GM12878 (cell line): ENCODE measurements around the gene APBB1IP. TPM values are rescaled to one million over a fixed set of nuclear protein-coding genes. Genes with fewer than 3 reads are reported as not detected.

Experiments used
- ATAC-seq: fragments of 200-7000 bp; cut with Tn5 transposase; 3 replicates; pipeline ENCODE4 v1.9.1; 2020; ENCODE audit warnings: mild to moderate bottlenecking, moderate library complexity
- BruUV-seq: library from RNA; stranded (reverse); fragments of 400-500 nt; replicated peaks from 2 replicates; lab custom pipeline; 2021; lab: Mats Ljungman, UMichigan
- CTCF ChIA-PET: fragments of 300-600 bp; sonication (Branson Sonifier 250); formaldehyde crosslinking; extraction: SDS; loops from one replicate; lab custom pipeline; 2021; ENCODE audit warnings: inconsistent platforms; lab: Yijun Ruan, JAX
- POLR2A ChIA-PET: fragments of 350-600 bp; formaldehyde crosslinking; extraction: SDS; loops from one replicate; lab custom pipeline; 2021; ENCODE audit warnings: inconsistent platforms; lab: Charles Lee
- RAD21 ChIA-PET: fragments of 300-600 bp; sonication (Branson Sonifier 250); formaldehyde crosslinking; loops from one replicate; lab custom pipeline; 2023; ENCODE audit warnings: antibody characterized with exemption; ENCODE audit not compliant: unreplicated experiment; lab: Charles Lee
- SMC1A ChIA-PET: fragments of 300-600 bp; sonication (Branson Sonifier 250); formaldehyde crosslinking; loops from one replicate; lab custom pipeline; 2023; ENCODE audit not compliant: unreplicated experiment, uncharacterized antibody; lab: Charles Lee
- DNase-seq: peaks from one replicate; pipeline ENCODE4 v3.0.0-alpha.2; 2011; ENCODE audit warnings: low read depth, low spot score
- FAIRE-seq: peaks from 3 replicates; lab custom pipeline; 2011; peaks lifted over from hg19 to GRCh38; lab: Jason Lieb, UNC
- H2AFZ ChIP-seq: 2 replicates; pipeline ENCODE4 v1.6.0; 2011; ENCODE audit warnings: low read depth, low read length, control low read depth; ENCODE audit not compliant: control insufficient read depth
- H3K27ac ChIP-seq: 2 replicates; pipeline ENCODE4 v1.5.1; 2011; ENCODE audit warnings: control low read depth; ENCODE audit not compliant: control insufficient read depth, insufficient read depth
- H3K27me3 ChIP-seq, 2 experiments: replicated peaks in 1 of 2; 2 replicates each; pipeline versions ENCODE4 v1.6.0 to v1.6.1; 2011; ENCODE audit warnings: low read length in 1 of 2; ENCODE audit not compliant: control insufficient read depth in 2 of 2, insufficient read depth in 2 of 2
- H3K36me3 ChIP-seq, 2 experiments: 2 replicates each; pipeline ENCODE4 v1.5.1; 2011; ENCODE audit warnings: low read length in 1 of 2; ENCODE audit not compliant: control insufficient read depth in 2 of 2, insufficient read depth in 2 of 2
- H3K4me1 ChIP-seq: 2 replicates; pipeline ENCODE4 v1.6.1; 2011; ENCODE audit warnings: mild to moderate bottlenecking, low read length, moderate library complexity, mixed read lengths; ENCODE audit not compliant: control insufficient read depth, insufficient read depth
- H3K4me2 ChIP-seq: 2 replicates; pipeline ENCODE4 v1.6.0; 2011; ENCODE audit warnings: control low read depth; ENCODE audit not compliant: control insufficient read depth, insufficient read depth
- H3K4me3 ChIP-seq: fragments of 200-600 bp; sonication (generic); 2 replicates; pipeline ENCODE4 v1.5.1; 2016
- H3K79me2 ChIP-seq: 2 replicates; pipeline ENCODE4 v1.6.0; 2011; ENCODE audit warnings: low read length; ENCODE audit not compliant: control insufficient read depth, insufficient read depth
- H3K9ac ChIP-seq: 2 replicates; pipeline ENCODE4 v1.8.0; 2011; ENCODE audit warnings: low read length, control low read depth, mixed read lengths; ENCODE audit not compliant: control insufficient read depth, insufficient read depth
- H3K9me3 ChIP-seq: replicated peaks from 3 replicates; pipeline ENCODE4 v1.5.1; 2011; ENCODE audit warnings: mild to moderate bottlenecking, low read length; ENCODE audit not compliant: control insufficient read depth, insufficient read depth
- H4K20me1 ChIP-seq: 2 replicates; pipeline ENCODE4 v1.6.0; 2011; ENCODE audit not compliant: control insufficient read depth, insufficient read depth
- CBFB ChIP-seq: IDR thresholded peaks from 2 replicates; pipeline ENCODE4 v1.6.1; 2016; ENCODE audit warnings: antibody characterized with exemption, low read depth
- CBX5 ChIP-seq: sonication (generic); IDR thresholded peaks from 2 replicates; pipeline ENCODE4 v1.6.1; 2016; ENCODE audit warnings: low read depth, moderate library complexity, mild to moderate bottlenecking, inconsistent platforms
- DPF2 ChIP-seq: fragments of 450-650 bp; IDR thresholded peaks from 2 replicates; pipeline ENCODE4 v1.6.1; 2017; ENCODE audit warnings: mild to moderate bottlenecking
- NR2F1 ChIP-seq: fragments of 450-650 bp; conservative IDR thresholded peaks from 2 replicates; pipeline ENCODE4 v1.6.1; 2017; ENCODE audit warnings: mild to moderate bottlenecking
- SMARCA5 ChIP-seq: fragments of 450-650 bp; IDR thresholded peaks from 2 replicates; pipeline ENCODE4 v1.6.1; 2017; ENCODE audit warnings: mild to moderate bottlenecking
- WGBS: methylation state at CpG from one replicate; pipeline ENCODE4 v1.1.6; 2016; ENCODE audit warnings: low lambda C conversion rate; ENCODE audit not compliant: insufficient replicate concordance, insufficient coverage; ENCODE audit errors: missing lambda C conversion rate; 5-methylcytosine and 5-hydroxymethylcytosine counted together
- in situ Hi-C: fragments of 300-500 bp; cut with MboI; formaldehyde crosslinking; loops from 9 replicates; pipeline ENCODE4 v1.14.3; 2018; ENCODE audit warnings: mixed read lengths
- intact Hi-C: fragments of 100-400 bp; cut with micrococcal nuclease; formaldehyde crosslinking; loops from one replicate; pipeline ENCODE4 v1.14.2; 2022; ENCODE audit not compliant: unreplicated experiment
- polyA plus RNA-seq, 11 experiments: library from polyadenylated mRNA; depleted of rRNA in 4 of 11; unstranded in 6 of 11; stranded (reverse) in 5 of 11; fragments of >200 nt; fragmentation: Nextera tagmentation in 4 of 11; fragmentation: Illumina TruSeq in 1 of 11; extraction: Ambion mirVana in 4 of 11; extraction: Trizol in 1 of 11; gene quantifications; 1 replicate in 1 of 11; 2 replicates in 10 of 11; pipeline versions ENCODE4 v1.2.1 to v1.2.3, GENCODE V29; 2011 to 2016; ENCODE audit warnings: inconsistent platforms in 2 of 11, missing spikeins in 2 of 11, low read depth in 1 of 11
- total RNA-seq, 4 experiments: library from RNA; depleted of rRNA in 3 of 4; stranded (reverse); fragments of >200 nt in 3 of 4; fragmentation: Illumina TruSeq in 1 of 4; extraction: Trizol in 1 of 4; gene quantifications; 2 replicates each; pipeline versions ENCODE4 v1.2.1 to v1.2.3, GENCODE V29; 2013 to 2021

The APBB1IP gene
- total and polyA plus RNA-seq, 10 of the 15 experiments (the other 5 are each of a cell fraction or from before 2014, with no cell fraction given) = 7.3 to 67.4 (median 19.9) TPM

DNA sequence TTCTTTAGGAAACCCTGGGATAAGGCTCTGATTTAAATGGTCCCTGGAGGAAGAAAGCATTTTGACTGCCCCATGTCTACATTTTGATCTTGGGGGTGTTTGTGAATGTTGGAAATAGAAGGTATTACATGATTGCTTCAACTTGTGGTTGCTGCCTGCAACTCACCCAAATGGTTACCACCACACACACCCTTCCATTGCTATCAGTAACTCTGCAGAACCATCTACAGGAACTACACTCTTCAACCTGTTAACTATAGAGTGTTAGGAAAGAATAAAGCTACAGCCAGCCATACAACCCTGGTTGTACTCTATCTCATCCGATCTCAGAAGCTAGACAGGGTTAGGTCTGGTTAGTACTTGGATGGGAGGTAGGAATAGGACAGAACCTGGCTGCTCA, 71.2 kb downstream of the APBB1IP start:
- Histone ChIP-seq H3K4me1 (no peaks in the 10 kb centered on the region), H3K27ac (no peak overlapping the region), H3K36me3 (peaks cover 12 to 35% of the 10 kb centered on the region in 2 experiments), H3K4me3 (no peak overlapping the region), H3K9ac (no peak overlapping the region), H3K27me3 (no peaks in the 10 kb centered on the region), H3K9me3 (peaks cover 3% of the 10 kb centered on the region; the same call in 1 of the 3 replicates), H4K20me1 (no peaks in the 10 kb centered on the region), H3K79me2 (no peaks in the 10 kb centered on the region), H3K4me2 (no peak overlapping the region), H2AFZ (no peak overlapping the region)
- ATAC-seq (no peak), FAIRE-seq (peak; percentile 7), DNase-seq (no peak)
- in situ Hi-C loops = no loop called here
- no peak for TF ChIP-seq SMARCA5
- no peak for TF ChIP-seq CBFB
- TF ChIP-seq NR2F1 = no peak
- WGBS = 100% methylated on average over 1 of the region's 1 CpG
- ChIA-PET POLR2A (no interaction called here), SMC1A (interaction anchor here (1.5 to 1.6 kb wide), 2 partner anchors 11 to 47 kb away, joined by 4 to 5 read pairs; no protein-coding TSS in a partner anchor), RAD21 (no interaction called here), CTCF (interaction anchor here (0.5 kb wide), 1 partner anchor 54 kb away, joined by 3 read pairs; no protein-coding TSS in a partner anchor)
- no TSS peak for BruUV-seq
- intact Hi-C loops = loop anchor here (1.0 kb wide), 1 partner anchor 11 kb away; no protein-coding TSS in a partner anchor

GRCh38 chr10:26513101-26513500, 75.0 kb downstream of the APBB1IP start:
- DNase-seq = no peak
- peaks cover 5 to 31% of the 10 kb centered on the region in 2 experiments for H3K36me3 ChIP-seq
- peaks cover 3% of the 10 kb centered on the region; the same call in 1 of the 3 replicates for H3K9me3 ChIP-seq
- ChIA-PET RAD21 (interaction anchor here (0.6 kb wide), 1 partner anchor 14 kb away, joined by 4 read pairs; no protein-coding TSS in a partner anchor), POLR2A (interaction anchor here (1.3 kb wide), 1 partner anchor 9 kb away, joined by 3 read pairs; no protein-coding TSS in a partner anchor)
- H3K9ac ChIP-seq = no peak overlapping the region
- no peak for ATAC-seq
- H4K20me1 ChIP-seq = no peaks in the 10 kb centered on the region
- no peak overlapping the region for H3K4me2 ChIP-seq
- no peak for FAIRE-seq
- H3K27ac ChIP-seq = no peak overlapping the region
- no peak overlapping the region for H3K4me3 ChIP-seq
- in situ Hi-C loops = no loop called here
- H3K27me3 ChIP-seq = no peaks in the 10 kb centered on the region
- WGBS = 92% methylated on average over 1 of the region's 1 CpG
- TF ChIP-seq CBX5 = peak; percentile 63; the same call in 1 of the 2 replicates
- TF ChIP-seq DPF2 = no peak
- TF ChIP-seq, all 136 proteins: peak for 1
- intact Hi-C loops = no loop called here
- ChIA-PET SMC1A (interaction anchor here (2.8 kb wide), 1 partner anchor 10 kb away, joined by 8 read pairs; no protein-coding TSS in a partner anchor), CTCF (interaction anchor here (1.1 kb wide), 1 partner anchor 16 kb away, joined by 4 read pairs; no protein-coding TSS in a partner anchor)
- Histone ChIP-seq H2AFZ (no peak overlapping the region), H3K4me1 (no peaks in the 10 kb centered on the region), H3K79me2 (no peaks in the 10 kb centered on the region)
- BruUV-seq = no TSS peak
